SJCRH30 (cell line): ENCODE data around the gene PTPN6. TPM values are rescaled to one million over a fixed set of nuclear protein-coding genes. Genes with fewer than 3 reads are reported as not detected.
"Not testable (repeated sequence)": the region's sequence is repeated elsewhere in the genome, so short reads cannot be mapped to it uniquely, and the experiment has no call there.

Experiments used
- DNase-seq, 2 experiments: peaks; one replicate each; pipeline ENCODE4 v3.0.0-alpha.2; 2015 to 2020
- H3K27ac ChIP-seq: fragments of 250-450 bp; sonication (Bioruptor Pico); 2 replicates; pipeline ENCODE4 v1.5.1; 2020; ENCODE audit warnings: mild to moderate bottlenecking, moderate library complexity
- H3K27me3 ChIP-seq: fragments of 250-450 bp; sonication (Bioruptor Pico); 2 replicates; pipeline ENCODE4 v1.5.1; 2020; ENCODE audit warnings: mild to moderate bottlenecking, moderate library complexity
- H3K36me3 ChIP-seq: fragments of 250-450 bp; sonication (Bioruptor Pico); 2 replicates; pipeline ENCODE4 v1.5.1; 2020; ENCODE audit warnings: mild to moderate bottlenecking, moderate library complexity
- H3K4me1 ChIP-seq: fragments of 250-450 bp; sonication (Bioruptor Pico); 2 replicates; pipeline ENCODE4 v1.5.1; 2020; ENCODE audit warnings: mild to moderate bottlenecking, moderate library complexity
- H3K4me3 ChIP-seq: fragments of 250-450 bp; sonication (Bioruptor Pico); 2 replicates; pipeline ENCODE4 v1.5.1; 2020; ENCODE audit warnings: mild to moderate bottlenecking, moderate library complexity
- H3K9me3 ChIP-seq: fragments of 250-450 bp; sonication (Bioruptor Pico); replicated peaks from 2 replicates; pipeline ENCODE4 v1.5.1; 2020; ENCODE audit warnings: mild to moderate bottlenecking, moderate library complexity
- total RNA-seq: library from RNA; depleted of rRNA; stranded (reverse); fragments of >200 nt; shearing (Covaris generic); gene quantifications from 2 replicates; pipeline ENCODE4 v1.2.3, GENCODE V29; 2014; rRNA removed

Gene PTPN6
- total RNA-seq, result 0.18 and 0.38 TPM in 2 replicates

DNA sequence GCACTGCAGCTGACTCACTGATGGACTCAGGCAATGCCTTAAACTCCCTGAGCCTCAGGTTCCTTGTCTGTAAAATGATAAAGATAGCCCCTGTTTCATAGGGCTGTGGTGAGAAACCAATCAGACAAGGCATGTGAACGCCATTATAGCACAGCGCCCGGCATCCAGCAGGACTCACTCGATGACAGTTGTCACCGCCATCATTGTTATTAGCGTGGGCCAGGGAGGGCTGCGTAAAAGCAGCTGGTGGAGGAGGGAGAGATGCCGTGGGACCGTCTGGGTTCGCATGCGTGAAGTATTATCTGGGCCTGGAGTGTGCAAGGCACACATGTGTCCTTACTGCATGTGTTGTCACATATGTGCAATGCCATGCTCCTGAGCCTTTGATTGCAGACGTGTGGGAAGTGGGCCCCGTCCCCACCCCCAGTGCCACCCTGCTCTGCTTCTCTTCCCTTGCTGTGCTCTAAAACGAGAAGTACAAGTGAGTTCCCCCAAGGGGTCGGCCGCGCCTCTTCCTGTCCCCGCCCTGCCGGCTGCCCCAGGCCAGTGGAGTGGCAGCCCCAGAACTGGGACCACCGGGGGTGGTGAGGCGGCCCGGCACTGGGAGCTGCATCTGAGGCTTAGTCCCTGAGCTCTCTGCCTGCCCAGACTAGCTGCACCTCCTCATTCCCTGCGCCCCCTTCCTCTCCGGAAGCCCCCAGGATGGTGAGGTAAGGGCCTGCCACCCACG is at the start of gene PTPN6:
Gene PTPN6, plus strand, starts transcription at position 546 of the 730 bp plus-strand sequence. Its CDS starts 157 bp downstream, at position 703.
- Histone ChIP-seq H3K27ac (no peak within 1 kb of the TSS), H3K36me3 (no peaks in the 10 kb centered on the region), H3K9me3 (no peaks in the 10 kb centered on the region), H3K4me1 (peaks cover 6% of the 10 kb centered on the region), H3K27me3 (no peaks in the 10 kb centered on the region), H3K4me3 (no peak within 1 kb of the TSS)
- DNase-seq, result no peak

DNA sequence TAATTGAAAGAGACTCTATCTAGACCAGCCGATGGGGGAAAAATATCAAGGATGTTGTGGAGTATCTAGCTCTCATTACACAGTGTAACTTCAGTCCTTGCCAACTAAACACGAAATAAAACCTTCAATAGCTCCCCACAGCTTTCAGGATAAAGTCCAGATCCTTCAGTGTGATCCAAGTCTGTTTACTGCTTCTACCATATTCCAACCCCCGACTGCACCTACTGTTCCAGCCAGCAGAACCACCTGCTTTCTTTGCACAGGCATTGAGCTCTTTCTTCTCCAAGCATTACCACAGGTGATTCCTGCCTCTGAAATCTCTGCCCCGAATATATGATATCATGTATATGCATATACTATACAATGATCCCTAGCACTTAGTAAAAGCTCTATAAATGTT is 48.7 kb upstream of the PTPN6 start:
- no peaks in the 10 kb centered on the region for H3K27me3 ChIP-seq
- H3K4me1 ChIP-seq, result peaks cover 10% of the 10 kb centered on the region; the same call in 1 of the 2 replicates

GRCh38 chr12:6903722-6904121 is 47.4 kb upstream of the PTPN6 start:
- Histone ChIP-seq H3K9me3 (no peaks in the 10 kb centered on the region), H3K4me3 (peak overlapping the region; percentile 60; the same call in 1 of the 2 replicates), H3K27me3 (no peaks in the 10 kb centered on the region), H3K36me3 (no peaks in the 10 kb centered on the region), H3K27ac (no peak overlapping the region), H3K4me1 (peaks cover 10% of the 10 kb centered on the region; the same call in 1 of the 2 replicates)
- DNase-seq, result no peak

More for the DNA sequence above, 48.7 kb upstream of the PTPN6 start:
- no peak for DNase-seq
- Histone ChIP-seq H3K9me3 (no peaks in the 10 kb centered on the region), H3K36me3 (no peaks in the 10 kb centered on the region), H3K27ac (no peak overlapping the region), H3K4me3 (no peak overlapping the region)

- H3K9me3 ChIP-seq, result no peaks in the 10 kb centered on the region
- H3K36me3 ChIP-seq, result no peaks in the 10 kb centered on the region
- H3K27me3 ChIP-seq, result 0 out of 2 replicates have a peak, but pooled peaks cover under 1% of the 10 kb centered on the region
- H3K4me1 ChIP-seq, result peaks cover 10% of the 10 kb centered on the region; the same call in 1 of the 2 replicates
- peak within 1 kb of the TSS; percentile 60 for H3K4me3 ChIP-seq
- no peak within 1 kb of the TSS for H3K27ac ChIP-seq
- DNase-seq, result peak; percentile 94 to 97
These were observed 46.6 kb upstream of the PTPN6 start, which contains the start of gene LRRC23 for GRCh38 chr12:6904280-6905276. LRRC23 (plus strand) TSS chr12:6904822; CDS start chr12:6905634, 812 bp downstream.

DNA sequence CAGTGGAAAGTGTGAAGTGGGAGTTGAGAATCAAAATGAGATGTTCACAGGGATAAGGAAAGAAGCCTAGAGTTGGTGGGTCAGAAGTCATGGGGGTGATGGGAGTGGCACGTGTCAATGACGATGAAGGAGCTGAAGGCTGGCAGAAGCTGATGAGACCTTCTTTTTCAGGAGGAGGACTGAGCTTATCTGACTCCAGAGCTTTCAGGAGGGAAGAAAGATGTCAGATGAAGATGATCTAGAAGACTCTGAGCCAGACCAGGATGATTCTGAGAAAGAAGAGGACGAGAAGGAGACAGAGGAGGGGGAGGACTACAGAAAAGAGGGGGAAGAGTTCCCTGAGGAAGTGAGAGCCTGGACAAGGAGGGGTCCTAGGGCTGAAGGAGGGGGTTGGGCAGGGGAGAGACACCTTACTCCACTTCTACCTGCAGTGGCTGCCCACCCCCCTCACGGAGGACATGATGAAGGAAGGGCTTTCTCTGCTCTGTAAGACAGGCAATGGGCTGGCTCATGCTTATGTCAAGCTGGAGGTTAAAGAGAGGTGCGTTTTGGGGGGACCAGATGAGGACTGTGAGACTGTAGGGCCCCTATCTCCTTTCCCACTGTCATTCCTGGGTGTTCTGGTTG is 45.6 kb upstream of the PTPN6 start:
- no peak for DNase-seq
- no peak overlapping the region for H3K27ac ChIP-seq
- H3K9me3 ChIP-seq, result no peaks in the 10 kb centered on the region
- 0 out of 2 replicates have a peak, but pooled peaks cover 4% of the 10 kb centered on the region for H3K27me3 ChIP-seq
- H3K36me3 ChIP-seq, result no peaks in the 10 kb centered on the region
- peaks cover 10% of the 10 kb centered on the region; the same call in 1 of the 2 replicates for H3K4me1 ChIP-seq
- no peak overlapping the region for H3K4me3 ChIP-seq

GRCh38 chr12:6908141-6908540 is 43.0 kb upstream of the PTPN6 start:
- H3K27ac ChIP-seq, H3K36me3 ChIP-seq, H3K4me3 ChIP-seq, H3K9me3 ChIP-seq, DNase-seq: not testable (repeated sequence)
- peaks cover 10% of the 10 kb centered on the region; the same call in 1 of the 2 replicates for H3K4me1 ChIP-seq
- H3K27me3 ChIP-seq, result peaks cover 16% of the 10 kb centered on the region; the same call in 1 of the 2 replicates

DNA sequence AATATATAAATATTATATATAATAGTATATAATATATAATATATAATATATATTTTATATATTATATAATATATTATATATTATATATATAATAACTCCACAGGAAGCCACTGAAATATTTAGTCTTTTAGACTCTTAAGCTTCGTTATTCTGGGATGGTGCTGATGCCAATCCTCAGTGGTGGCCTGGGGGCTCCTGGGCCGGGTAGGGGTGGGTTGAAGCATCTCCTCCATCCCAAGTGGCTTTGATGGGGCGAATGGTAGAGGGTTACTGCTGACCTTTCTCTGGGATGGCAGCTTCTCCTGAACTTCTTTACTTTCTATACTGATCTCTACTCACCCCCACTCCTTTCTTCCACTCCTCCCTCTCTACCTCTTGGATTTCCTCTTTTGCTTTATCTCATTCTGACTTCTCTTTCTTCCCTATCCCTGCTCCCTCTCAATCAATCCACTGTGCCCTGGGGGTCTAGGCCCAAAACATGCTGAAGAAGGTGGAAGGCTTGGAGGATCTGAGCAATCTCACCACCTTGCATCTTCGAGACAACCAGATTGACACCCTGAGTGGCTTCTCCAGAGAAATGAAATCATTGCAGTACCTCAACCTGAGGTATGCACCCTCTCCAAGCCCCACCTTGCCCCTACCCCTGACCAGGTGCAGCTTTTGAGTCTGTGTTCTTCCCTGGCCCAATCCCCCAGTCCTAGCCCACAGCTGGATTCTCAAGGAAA is 41.6 kb upstream of the PTPN6 start:
- Histone ChIP-seq H3K4me1 (no peaks in the 10 kb centered on the region), H3K36me3 (no peaks in the 10 kb centered on the region), H3K9me3 (no peaks in the 10 kb centered on the region), H3K27ac (no peak overlapping the region), H3K27me3 (peaks cover 23% of the 10 kb centered on the region; the same call in 1 of the 2 replicates), H3K4me3 (no peak overlapping the region)
- DNase-seq, result no peak

DNA sequence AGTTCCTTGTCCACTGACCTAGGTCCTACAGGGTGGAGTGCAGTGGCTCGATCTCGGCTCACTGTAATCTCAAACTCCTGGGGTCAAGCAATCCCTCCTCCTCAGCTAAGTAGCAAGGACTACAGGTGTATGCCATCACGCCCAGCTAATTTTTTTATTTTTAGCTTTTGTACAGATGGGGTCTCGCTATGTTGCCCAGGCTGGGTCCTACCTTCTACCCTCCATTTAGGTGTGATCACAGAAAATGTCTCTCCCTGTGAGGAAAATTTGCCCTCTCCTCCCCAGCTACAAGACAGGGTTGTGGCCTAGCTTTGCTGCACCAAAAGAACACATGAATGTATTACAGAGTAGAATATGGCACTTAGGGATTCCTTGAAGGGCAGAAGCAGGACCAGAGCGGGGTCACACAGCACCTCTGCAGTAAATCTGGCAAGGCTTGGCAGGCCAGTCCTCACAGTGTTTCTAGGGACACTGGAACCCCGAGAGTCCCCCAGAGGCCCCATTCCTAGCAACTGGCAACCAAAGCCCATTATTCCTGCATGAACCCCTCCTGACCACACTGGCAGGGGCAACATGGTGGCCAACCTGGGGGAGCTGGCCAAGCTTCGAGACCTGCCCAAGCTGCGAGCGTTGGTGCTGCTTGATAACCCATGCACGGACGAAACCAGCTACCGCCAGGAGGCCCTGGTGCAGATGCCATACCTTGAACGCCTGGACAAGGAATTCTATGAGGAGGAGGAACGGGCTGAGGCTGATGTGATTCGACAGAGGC is 38.8 kb upstream of the PTPN6 start:
- no peak for DNase-seq
- H3K36me3 ChIP-seq, result no peaks in the 10 kb centered on the region
- H3K27me3 ChIP-seq, result peaks cover 27% of the 10 kb centered on the region
- no peak overlapping the region for H3K27ac ChIP-seq
- no peak overlapping the region for H3K4me3 ChIP-seq
- no peaks in the 10 kb centered on the region for H3K4me1 ChIP-seq
- H3K9me3 ChIP-seq, result no peaks in the 10 kb centered on the region

GRCh38 chr12:6914246-6914946 is 36.8 kb upstream of the PTPN6 start, which contains the start of gene ENO2:
ENO2 (plus strand) TSS chr12:6914580; CDS start chr12:6915833, 1,253 bp downstream.
- DNase-seq, result peak; percentile 51 to 59
- Histone ChIP-seq H3K9me3 (no peaks in the 10 kb centered on the region), H3K36me3 (no peaks in the 10 kb centered on the region), H3K27me3 (peaks cover 27% of the 10 kb centered on the region), H3K27ac (no peak within 1 kb of the TSS), H3K4me1 (no peaks in the 10 kb centered on the region), H3K4me3 (peak within 1 kb of the TSS; percentile 55)

DNA sequence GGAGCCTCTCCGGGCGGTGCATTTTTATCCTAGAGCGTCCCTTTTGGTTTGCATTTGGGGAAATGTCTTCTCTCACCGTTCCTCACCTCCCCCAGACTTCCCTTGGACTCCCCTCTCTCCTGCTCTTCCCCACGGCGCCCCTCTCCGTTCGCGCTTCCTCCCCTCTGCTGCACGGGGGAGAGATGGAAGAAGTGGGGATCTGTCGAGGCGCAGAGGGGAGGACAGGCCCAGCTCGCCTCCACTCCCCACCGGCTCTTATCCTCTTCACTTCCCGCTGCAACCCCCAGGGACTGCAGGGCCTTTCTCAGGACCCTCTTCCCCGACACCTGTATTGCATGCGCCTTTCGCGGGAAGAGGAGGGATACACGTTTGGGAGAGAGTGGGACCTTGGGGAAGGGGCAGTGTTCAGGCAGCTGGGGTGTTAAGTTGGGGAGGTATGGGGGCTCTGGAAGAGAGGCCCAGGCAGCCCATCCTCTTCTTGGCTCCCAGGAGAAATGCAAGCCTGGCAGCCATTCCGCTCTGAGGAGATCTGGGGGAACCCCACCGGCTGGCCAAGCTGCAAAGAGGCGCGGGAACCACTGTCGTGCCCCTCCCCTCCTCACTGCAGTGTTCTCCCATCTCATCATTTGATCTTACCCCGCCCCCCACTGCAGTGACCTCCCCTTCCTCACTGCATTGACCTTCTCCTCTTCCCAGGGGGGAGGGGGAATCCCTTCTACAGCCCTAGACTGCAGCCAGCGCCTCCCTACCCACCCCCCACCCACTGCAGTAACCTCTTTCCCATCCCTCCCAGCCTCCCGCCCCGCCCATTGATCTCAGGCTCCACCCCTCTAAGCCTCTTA is 36.0 kb upstream of the PTPN6 start:
- Histone ChIP-seq H3K9me3 (no peaks in the 10 kb centered on the region), H3K4me3 (peak overlapping the region; percentile 55), H3K36me3 (no peaks in the 10 kb centered on the region), H3K27ac (no peak overlapping the region), H3K4me1 (no peaks in the 10 kb centered on the region), H3K27me3 (peaks cover 23% of the 10 kb centered on the region)
- no peak for DNase-seq

DNA sequence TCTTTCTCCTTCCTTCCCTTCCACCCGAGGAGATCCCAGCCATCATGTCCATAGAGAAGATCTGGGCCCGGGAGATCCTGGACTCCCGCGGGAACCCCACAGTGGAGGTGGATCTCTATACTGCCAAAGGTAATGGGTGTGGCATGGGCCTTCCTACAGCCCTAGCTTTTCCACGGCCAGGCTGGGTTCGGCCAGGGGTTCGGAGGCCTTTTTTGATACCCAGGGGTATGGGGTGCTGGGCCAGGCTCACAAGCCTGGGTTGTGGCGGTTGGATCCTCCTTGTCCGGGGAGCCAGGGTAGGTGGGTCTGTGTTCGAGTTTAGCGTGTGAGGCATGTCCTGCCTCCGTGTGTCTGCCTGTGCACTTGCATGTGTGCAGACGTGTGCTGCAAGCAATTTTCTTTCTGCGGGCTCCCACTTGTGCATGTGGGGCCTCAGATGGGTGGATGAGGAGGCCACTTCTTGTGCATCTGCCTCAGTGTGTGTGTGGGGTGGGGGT is 35.3 kb upstream of the PTPN6 start:
- Histone ChIP-seq H3K27me3 (peaks cover 23% of the 10 kb centered on the region), H3K4me1 (no peaks in the 10 kb centered on the region), H3K9me3 (no peaks in the 10 kb centered on the region), H3K27ac (no peak overlapping the region), H3K36me3 (no peaks in the 10 kb centered on the region), H3K4me3 (no peak overlapping the region)
- no peak for DNase-seq
